B cell (primary cell): ENCODE results near the gene LRIF1.

ENCODE experiments used
- EZH2 ChIP-seq: IDR thresholded peaks from 2 replicates; pipeline ENCODE4 v1.6.1; 2012; ENCODE audit warnings: borderline replicate concordance, low read depth, mild to moderate bottlenecking, moderate library complexity, low read length; ENCODE audit not compliant: insufficient read depth, poor library complexity, severe bottlenecking
- TF ChIP-seq, protein P1 (sequence below): fragments of 200-600 bp; IDR thresholded peaks from one replicate; pipeline ENCODE4 v1.8.0; 2022; ENCODE audit warnings: antibody characterized with exemption, mild to moderate bottlenecking

GRCh38 chr1:110898734-110899457, 64.8 kb downstream of the LRIF1 start:
- TF ChIP-seq, protein P1, sequence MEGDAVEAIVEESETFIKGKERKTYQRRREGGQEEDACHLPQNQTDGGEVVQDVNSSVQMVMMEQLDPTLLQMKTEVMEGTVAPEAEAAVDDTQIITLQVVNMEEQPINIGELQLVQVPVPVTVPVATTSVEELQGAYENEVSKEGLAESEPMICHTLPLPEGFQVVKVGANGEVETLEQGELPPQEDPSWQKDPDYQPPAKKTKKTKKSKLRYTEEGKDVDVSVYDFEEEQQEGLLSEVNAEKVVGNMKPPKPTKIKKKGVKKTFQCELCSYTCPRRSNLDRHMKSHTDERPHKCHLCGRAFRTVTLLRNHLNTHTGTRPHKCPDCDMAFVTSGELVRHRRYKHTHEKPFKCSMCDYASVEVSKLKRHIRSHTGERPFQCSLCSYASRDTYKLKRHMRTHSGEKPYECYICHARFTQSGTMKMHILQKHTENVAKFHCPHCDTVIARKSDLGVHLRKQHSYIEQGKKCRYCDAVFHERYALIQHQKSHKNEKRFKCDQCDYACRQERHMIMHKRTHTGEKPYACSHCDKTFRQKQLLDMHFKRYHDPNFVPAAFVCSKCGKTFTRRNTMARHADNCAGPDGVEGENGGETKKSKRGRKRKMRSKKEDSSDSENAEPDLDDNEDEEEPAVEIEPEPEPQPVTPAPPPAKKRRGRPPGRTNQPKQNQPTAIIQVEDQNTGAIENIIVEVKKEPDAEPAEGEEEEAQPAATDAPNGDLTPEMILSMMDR, result no peak
- TF ChIP-seq EZH2, result no peak
